SK-N-MC (cell line): Measurements from ENCODE around the gene SHROOM3.

Experiments
- EZH2 ChIP-seq: fragments of 200-600 bp; sonication (generic); IDR thresholded peaks from one replicate; pipeline ENCODE4 v1.6.1; 2017; ENCODE audit warnings: antibody characterized with exemption
- POLR2AphosphoS5 ChIP-seq: IDR thresholded peaks from 2 replicates; pipeline ENCODE4 v1.6.1; 2012; ENCODE audit warnings: mild to moderate bottlenecking, low read depth, low read length, borderline replicate concordance

DNA sequence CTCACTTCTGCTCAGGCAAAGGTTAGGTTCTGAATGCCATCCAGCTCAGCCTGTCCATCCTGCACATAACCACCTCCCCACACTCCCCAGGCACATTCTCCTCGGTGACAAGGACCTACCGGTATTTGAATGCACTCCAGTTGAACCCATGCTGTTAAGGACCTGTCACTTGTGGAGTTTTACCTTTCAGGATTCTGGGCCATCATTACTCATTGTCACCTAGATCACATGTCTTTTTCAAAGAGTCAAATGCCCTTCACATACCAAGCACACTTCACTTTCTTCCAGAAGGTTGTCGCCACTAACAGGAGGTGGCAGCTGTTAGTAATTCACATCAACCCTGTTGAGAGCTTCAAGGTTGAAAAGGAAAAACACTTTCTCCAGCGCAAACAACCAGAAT is 244.7 kb downstream of the SHROOM3 start:
- TF ChIP-seq EZH2 (no peak), POLR2AphosphoS5 (no peak)
